Superior temporal gyrus (tissue), 1 donor: ENCODE data around the gene MN1.
A peak's percentile ranks its signal among the peaks of the same experiment; 100 is the strongest.

ENCODE experiments used
- DNase-seq: peaks from one replicate; pipeline ENCODE4 v3.0.0-alpha.2; 2016; ENCODE audit errors: extremely low spot score

Gene MN1

GRCh38 chr22:27800250-27801201 is 1.0 kb downstream of the MN1 start:
- DNase-seq, result no peak

- no peak for DNase-seq
These were observed 1.7 kb downstream of the MN1 start for GRCh38 chr22:27799827-27800249.

GRCh38 chr22:27799015-27799826 is 2.3 kb downstream of the MN1 start:
- DNase-seq, result no peak

GRCh38 chr22:27798511-27799014 is 3.0 kb downstream of the MN1 start:
- DNase-seq, result no peak

GRCh38 chr22:27797520-27798391 is 3.8 kb downstream of the MN1 start:
- no peak for DNase-seq

GRCh38 chr22:27796829-27797519 is 4.6 kb downstream of the MN1 start:
- no peak for DNase-seq

- DNase-seq, result no peak
These were observed 5.6 kb downstream of the MN1 start for GRCh38 chr22:27795696-27796517.

GRCh38 chr22:27795053-27795452 is 6.5 kb downstream of the MN1 start:
- peak; percentile 55 for DNase-seq

GRCh38 chr22:27794226-27794625 is 7.3 kb downstream of the MN1 start:
- no peak for DNase-seq

GRCh38 chr22:27793576-27793975 is 8.0 kb downstream of the MN1 start:
- DNase-seq, result no peak

- DNase-seq, result no peak
These were observed 8.9 kb downstream of the MN1 start for GRCh38 chr22:27792452-27793161.

GRCh38 chr22:27791859-27792241 is 9.7 kb downstream of the MN1 start:
- no peak for DNase-seq

- DNase-seq, result no peak
These were observed 10.2 kb downstream of the MN1 start for GRCh38 chr22:27791159-27791858.

GRCh38 chr22:27790376-27791158 is 11.0 kb downstream of the MN1 start:
- DNase-seq, result no peak

- no peak for DNase-seq
These were observed 12.9 kb downstream of the MN1 start for GRCh38 chr22:27788500-27789288.

GRCh38 chr22:27786965-27787364 is 14.6 kb downstream of the MN1 start:
- no peak for DNase-seq

GRCh38 chr22:27786291-27786932 is 15.1 kb downstream of the MN1 start:
- DNase-seq, result no peak
